ENCODE results near the gene GRK7.
"Not testable (repeated sequence)": the region's sequence is repeated elsewhere in the genome, so short reads cannot be mapped to it uniquely, and the experiment has no call there.

Gene GRK7

DNA sequence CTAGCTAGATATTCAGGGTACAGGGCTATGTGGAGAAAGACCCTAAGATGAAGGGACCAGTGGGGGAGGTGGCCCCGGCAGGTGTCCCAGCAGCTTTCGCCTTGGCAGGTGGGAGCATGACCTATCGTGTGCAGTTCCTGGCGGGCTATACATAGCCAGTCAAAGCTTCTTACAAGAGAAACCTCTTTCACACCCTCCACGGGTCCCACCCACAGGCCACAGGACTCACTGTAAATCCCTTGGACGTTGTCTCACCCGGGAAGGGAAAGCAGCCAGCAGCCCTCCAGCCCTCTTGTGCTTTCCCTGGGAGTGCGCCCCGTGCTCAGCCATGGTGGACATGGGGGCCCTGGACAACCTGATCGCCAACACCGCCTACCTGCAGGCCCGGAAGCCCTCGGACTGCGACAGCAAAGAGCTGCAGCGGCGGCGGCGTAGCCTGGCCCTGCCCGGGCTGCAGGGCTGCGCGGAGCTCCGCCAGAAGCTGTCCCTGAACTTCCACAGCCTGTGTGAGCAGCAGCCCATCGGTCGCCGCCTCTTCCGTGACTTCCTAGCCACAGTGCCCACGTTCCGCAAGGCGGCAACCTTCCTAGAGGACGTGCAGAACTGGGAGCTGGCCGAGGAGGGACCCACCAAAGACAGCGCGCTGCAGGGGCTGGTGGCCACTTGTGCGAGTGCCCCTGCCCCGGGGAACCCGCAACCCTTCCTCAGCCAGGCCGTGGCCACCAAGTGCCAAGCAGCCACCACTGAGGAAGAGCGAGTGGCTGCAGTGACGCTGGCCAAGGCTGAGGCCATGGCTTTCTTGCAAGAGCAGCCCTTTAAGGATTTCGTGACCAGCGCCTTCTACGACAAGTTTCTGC, 15.0 kb downstream of the GRK7 start:
- Histone ChIP-seq H2AFZ (ENCODE audit: low read length, unreplicated experiment) (no peak overlapping the region), H3K79me2 (ENCODE audit: control insufficient read depth, insufficient read depth, low read length, unreplicated experiment) (no peaks in the 10 kb centered on the region), H3K27ac (ENCODE audit: low read depth, low read length) (no peak overlapping the region), H3K27me3 (ENCODE audit: insufficient read depth, low read length) (no peaks in the 10 kb centered on the region), H3K36me3 (ENCODE audit: insufficient read depth, low read length) (no peaks in the 10 kb centered on the region), H3K4me3 (ENCODE audit: low read depth, low read length) (no peak overlapping the region), H3K4me1 (ENCODE audit: control insufficient read depth, insufficient read depth, low read length, unreplicated experiment) (no peaks in the 10 kb centered on the region)

DNA sequence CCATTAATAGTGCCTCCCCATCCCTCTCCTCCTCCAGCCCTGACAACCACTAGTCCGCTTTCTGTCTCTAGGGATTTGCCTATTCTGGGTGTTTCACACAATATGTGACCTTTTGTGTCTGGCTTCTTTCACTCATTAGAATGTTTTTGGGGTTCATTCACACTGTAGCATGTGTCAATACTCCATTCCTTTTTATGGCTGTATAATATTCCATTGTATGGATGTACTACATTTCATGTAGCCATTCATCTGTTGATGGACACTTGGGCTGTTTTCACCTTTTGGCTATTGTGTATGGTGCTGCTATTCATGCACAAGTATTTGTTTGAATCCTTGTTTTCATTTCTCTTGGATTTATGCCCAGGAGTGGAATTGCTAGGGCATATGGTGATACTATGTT, 16.5 kb downstream of the GRK7 start:
- Histone ChIP-seq H2AFZ (ENCODE audit: low read length, unreplicated experiment) (no peak overlapping the region), H3K27ac (ENCODE audit: low read depth, low read length) (no peak overlapping the region), H3K4me1 (ENCODE audit: control insufficient read depth, insufficient read depth, low read length, unreplicated experiment) (no peaks in the 10 kb centered on the region), H3K36me3 (ENCODE audit: insufficient read depth, low read length) (no peaks in the 10 kb centered on the region), H3K4me3 (ENCODE audit: low read depth, low read length) (no peak overlapping the region), H3K27me3 (ENCODE audit: insufficient read depth, low read length) (no peaks in the 10 kb centered on the region), H3K79me2 (ENCODE audit: control insufficient read depth, insufficient read depth, low read length, unreplicated experiment) (no peaks in the 10 kb centered on the region)

DNA sequence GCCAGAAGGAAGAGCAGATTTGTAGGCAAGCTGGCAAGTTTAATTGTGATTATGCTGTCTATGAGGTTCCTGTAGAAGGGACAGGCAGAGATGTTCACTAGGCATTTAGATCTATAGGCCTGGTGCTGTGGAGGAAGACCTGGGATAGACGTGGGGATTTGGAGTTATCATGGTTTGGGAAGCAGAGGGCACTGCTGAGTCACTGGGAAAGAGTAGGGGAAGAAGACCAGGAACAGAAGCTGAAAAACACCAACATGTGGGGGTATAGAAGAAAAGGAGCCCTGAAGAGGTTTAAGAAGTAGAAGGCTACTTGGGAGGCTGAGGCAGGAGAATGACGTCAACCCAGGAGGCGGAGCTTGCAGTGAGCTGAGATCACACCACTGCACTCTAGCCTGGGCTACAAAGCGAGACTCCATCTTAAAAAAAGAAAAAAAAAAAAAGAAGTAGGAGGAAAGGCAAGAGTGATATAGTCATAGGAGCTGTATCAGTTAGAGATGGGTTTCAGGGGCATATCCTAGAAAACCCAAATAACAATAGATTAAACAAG, 19.3 kb downstream of the GRK7 start:
- no peaks in the 10 kb centered on the region for H3K27me3 ChIP-seq (ENCODE audit: insufficient read depth, low read length)
- H3K79me2 ChIP-seq (ENCODE audit: control insufficient read depth, insufficient read depth, low read length, unreplicated experiment): no peaks in the 10 kb centered on the region
- no peaks in the 10 kb centered on the region for H3K4me1 ChIP-seq (ENCODE audit: control insufficient read depth, insufficient read depth, low read length, unreplicated experiment)
- H3K36me3 ChIP-seq (ENCODE audit: insufficient read depth, low read length): no peaks in the 10 kb centered on the region
- no peak overlapping the region for H2AFZ ChIP-seq (ENCODE audit: low read length, unreplicated experiment)
- no peak overlapping the region for H3K4me3 ChIP-seq (ENCODE audit: low read depth, low read length)
- no peak overlapping the region for H3K27ac ChIP-seq (ENCODE audit: low read depth, low read length)

DNA sequence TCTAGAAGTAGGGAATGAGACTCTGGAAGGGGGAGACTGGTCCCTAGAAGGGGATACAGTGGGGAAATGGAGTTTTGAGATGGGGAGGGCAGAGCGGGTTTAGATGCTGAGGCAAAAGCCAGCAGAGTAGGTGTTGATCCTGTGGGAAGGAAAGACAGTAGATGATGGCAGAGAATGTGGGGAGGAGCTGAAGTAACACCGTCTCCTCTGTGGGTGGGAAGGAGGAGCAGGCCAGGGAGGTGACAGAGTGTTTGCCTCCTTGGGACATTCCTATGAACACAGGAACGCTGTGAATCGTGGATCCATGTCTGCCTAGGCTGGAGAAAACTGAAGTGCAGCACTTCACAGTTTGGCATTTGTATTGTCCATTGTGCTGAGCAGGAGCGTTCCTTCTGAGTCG, 20.4 kb downstream of the GRK7 start:
- no peak overlapping the region for H3K27ac ChIP-seq (ENCODE audit: low read depth, low read length)
- no peaks in the 10 kb centered on the region for H3K36me3 ChIP-seq (ENCODE audit: insufficient read depth, low read length)
- no peaks in the 10 kb centered on the region for H3K79me2 ChIP-seq (ENCODE audit: control insufficient read depth, insufficient read depth, low read length, unreplicated experiment)
- H2AFZ ChIP-seq (ENCODE audit: low read length, unreplicated experiment): no peak overlapping the region
- H3K4me3 ChIP-seq (ENCODE audit: low read depth, low read length): no peak overlapping the region
- no peaks in the 10 kb centered on the region for H3K4me1 ChIP-seq (ENCODE audit: control insufficient read depth, insufficient read depth, low read length, unreplicated experiment)
- H3K27me3 ChIP-seq (ENCODE audit: insufficient read depth, low read length): no peaks in the 10 kb centered on the region

DNA sequence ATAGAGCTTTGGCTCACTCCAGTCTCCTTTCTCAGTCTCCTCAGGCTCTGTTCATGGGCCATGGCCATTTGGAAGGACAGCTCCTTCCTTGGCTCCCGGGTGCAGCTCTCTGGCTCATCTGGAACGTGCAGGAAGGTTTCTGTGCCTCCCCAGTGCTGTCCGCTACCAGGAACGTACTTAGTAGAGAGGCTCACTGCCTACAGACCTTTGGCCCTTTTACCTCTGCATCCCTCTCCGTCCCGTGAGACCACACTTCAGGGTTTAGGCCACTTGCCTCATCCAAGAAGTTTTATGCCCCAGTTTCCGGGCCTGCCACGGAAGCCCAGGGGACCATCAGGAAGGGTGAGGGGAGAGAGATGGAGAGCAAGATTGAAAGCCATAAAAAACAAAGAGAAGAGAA, 20.9 kb downstream of the GRK7 start:
- H2AFZ ChIP-seq (ENCODE audit: low read length, unreplicated experiment): no peak overlapping the region
- H3K36me3 ChIP-seq (ENCODE audit: insufficient read depth, low read length): no peaks in the 10 kb centered on the region

DNA sequence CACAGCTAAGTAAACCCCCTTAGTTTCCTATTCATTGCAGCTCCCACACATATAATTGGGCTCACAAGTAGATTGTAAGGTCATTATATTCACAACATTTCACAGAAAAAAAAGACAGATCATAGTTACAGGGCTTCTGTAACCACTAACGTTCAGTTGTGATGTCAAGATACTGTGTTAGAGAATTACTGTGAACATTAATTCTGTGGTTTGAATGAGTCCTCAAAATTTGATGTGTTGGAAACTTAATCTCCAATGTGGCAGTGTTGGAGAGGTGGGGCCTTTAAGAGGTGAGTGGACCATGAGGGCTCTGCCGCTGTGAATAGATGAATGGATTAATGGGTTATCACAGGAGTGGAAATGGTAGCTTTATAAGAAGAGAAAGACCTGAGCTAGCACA, 21.3 kb downstream of the GRK7 start:
- Histone ChIP-seq H3K4me1 (ENCODE audit: control insufficient read depth, insufficient read depth, low read length, unreplicated experiment) (no peaks in the 10 kb centered on the region), H3K79me2 (ENCODE audit: control insufficient read depth, insufficient read depth, low read length, unreplicated experiment) (no peaks in the 10 kb centered on the region), H3K27ac (ENCODE audit: low read depth, low read length) (no peak overlapping the region), H2AFZ (ENCODE audit: low read length, unreplicated experiment) (no peak overlapping the region), H3K27me3 (ENCODE audit: insufficient read depth, low read length) (no peaks in the 10 kb centered on the region), H3K36me3 (ENCODE audit: insufficient read depth, low read length) (no peaks in the 10 kb centered on the region), H3K4me3 (ENCODE audit: low read depth, low read length) (no peak overlapping the region)

More for the DNA sequence above, 20.9 kb downstream of the GRK7 start:
- Histone ChIP-seq H3K27me3 (ENCODE audit: insufficient read depth, low read length) (no peaks in the 10 kb centered on the region), H3K79me2 (ENCODE audit: control insufficient read depth, insufficient read depth, low read length, unreplicated experiment) (no peaks in the 10 kb centered on the region), H3K4me3 (ENCODE audit: low read depth, low read length) (no peak overlapping the region), H3K4me1 (ENCODE audit: control insufficient read depth, insufficient read depth, low read length, unreplicated experiment) (no peaks in the 10 kb centered on the region), H3K27ac (ENCODE audit: low read depth, low read length) (no peak overlapping the region)

DNA sequence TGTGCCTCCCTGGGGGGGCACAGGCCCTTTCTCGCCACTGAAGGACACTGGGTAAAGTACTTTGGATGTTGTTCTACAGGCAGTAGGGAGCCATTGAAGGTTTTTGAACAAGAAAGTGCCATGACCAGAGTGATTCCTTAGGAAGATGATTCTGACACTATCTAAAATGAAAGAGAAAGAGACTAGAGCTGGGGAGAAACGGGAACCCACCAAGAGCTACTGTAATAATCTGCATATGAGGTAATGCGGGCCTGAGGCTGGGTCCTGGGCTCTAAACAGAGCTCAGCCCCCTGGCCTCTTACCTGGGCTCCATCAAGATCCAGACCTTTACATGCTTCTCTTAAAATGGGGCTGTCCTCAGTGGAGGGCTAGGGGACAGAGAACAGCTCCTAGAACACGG, 24.9 kb downstream of the GRK7 start:
- Histone ChIP-seq H3K4me1 (ENCODE audit: control insufficient read depth, insufficient read depth, low read length, unreplicated experiment) (no peaks in the 10 kb centered on the region), H3K27me3 (ENCODE audit: insufficient read depth, low read length) (no peaks in the 10 kb centered on the region), H3K4me3 (ENCODE audit: low read depth, low read length) (no peak overlapping the region), H3K79me2 (ENCODE audit: control insufficient read depth, insufficient read depth, low read length, unreplicated experiment) (no peaks in the 10 kb centered on the region), H3K36me3 (ENCODE audit: insufficient read depth, low read length) (no peaks in the 10 kb centered on the region), H3K27ac (ENCODE audit: low read depth, low read length) (no peak overlapping the region), H2AFZ (ENCODE audit: low read length, unreplicated experiment) (no peak overlapping the region)

DNA sequence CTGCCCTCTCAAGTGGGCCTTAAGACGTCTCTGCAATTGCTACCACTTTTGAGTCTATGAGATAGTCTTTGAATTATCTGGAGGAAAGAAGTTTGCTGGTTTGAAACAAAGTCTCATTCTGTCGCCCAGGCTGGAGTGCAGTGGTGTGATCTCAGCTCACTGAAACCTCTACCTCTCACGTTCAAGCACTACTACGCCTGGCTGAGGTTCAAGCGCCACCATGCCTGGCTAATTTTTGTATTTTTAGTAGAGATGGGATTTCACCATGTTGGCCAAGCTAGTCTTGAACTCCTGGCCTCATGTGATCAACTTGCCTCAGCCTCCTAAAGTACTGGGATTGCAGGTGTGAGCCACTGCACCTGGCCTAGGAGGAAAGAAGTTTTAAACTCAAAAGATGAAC, 25.5 kb downstream of the GRK7 start:
- not testable (repeated sequence) for H2AFZ ChIP-seq (ENCODE audit: low read length, unreplicated experiment); H3K27ac ChIP-seq (ENCODE audit: low read depth, low read length); H3K36me3 ChIP-seq (ENCODE audit: insufficient read depth, low read length); H3K4me1 ChIP-seq (ENCODE audit: control insufficient read depth, insufficient read depth, low read length, unreplicated experiment); H3K4me3 ChIP-seq (ENCODE audit: low read depth, low read length); H3K79me2 ChIP-seq (ENCODE audit: control insufficient read depth, insufficient read depth, low read length, unreplicated experiment); H3K27me3 ChIP-seq (ENCODE audit: insufficient read depth, low read length)

DNA sequence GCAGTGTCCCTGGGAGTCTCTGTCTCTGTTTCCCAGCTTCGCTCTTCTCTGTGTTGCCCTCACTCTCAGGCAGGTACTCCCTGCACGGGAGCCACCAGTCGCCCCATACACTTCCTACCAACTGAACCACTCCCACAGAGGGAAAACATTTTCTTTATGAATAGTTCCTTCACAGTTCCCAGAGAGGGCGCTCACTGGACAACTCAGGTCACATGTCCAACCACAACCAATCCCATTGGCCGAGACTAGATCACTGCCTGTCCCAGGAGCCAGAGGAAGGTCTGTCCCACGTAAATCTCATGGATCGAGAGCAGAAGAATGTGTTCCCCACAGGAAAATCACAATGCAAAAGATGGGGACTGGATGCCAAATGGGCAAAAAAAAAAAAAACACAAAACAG, 26.1 kb downstream of the GRK7 start:
- H3K27me3 ChIP-seq (ENCODE audit: insufficient read depth, low read length): no peaks in the 10 kb centered on the region
- no peak overlapping the region for H2AFZ ChIP-seq (ENCODE audit: low read length, unreplicated experiment)
- H3K4me1 ChIP-seq (ENCODE audit: control insufficient read depth, insufficient read depth, low read length, unreplicated experiment): no peaks in the 10 kb centered on the region
- no peaks in the 10 kb centered on the region for H3K79me2 ChIP-seq (ENCODE audit: control insufficient read depth, insufficient read depth, low read length, unreplicated experiment)
- no peaks in the 10 kb centered on the region for H3K36me3 ChIP-seq (ENCODE audit: insufficient read depth, low read length)
- H3K4me3 ChIP-seq (ENCODE audit: low read depth, low read length): no peak overlapping the region
- no peak overlapping the region for H3K27ac ChIP-seq (ENCODE audit: low read depth, low read length)

DNA sequence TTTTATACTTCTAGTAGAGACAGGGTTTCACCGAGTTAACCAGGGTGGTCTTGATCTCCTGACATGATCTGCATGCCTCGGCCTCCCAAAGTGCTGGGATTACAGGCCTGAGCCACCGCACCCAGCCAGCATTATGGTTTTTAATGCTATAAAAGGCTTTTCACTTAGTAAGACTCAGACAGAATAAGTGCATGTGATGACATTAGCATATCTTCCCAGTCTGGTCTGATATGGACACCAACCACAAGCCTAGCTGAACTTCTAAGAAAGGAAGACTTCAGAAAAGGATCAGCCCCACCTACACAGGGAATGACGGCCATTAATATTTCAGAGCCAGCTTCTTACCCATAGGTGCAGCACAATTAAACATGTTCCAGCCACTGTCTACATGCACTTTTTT, 27.0 kb downstream of the GRK7 start:
- H3K27ac ChIP-seq (ENCODE audit: low read depth, low read length): no peak overlapping the region
- no peaks in the 10 kb centered on the region for H3K79me2 ChIP-seq (ENCODE audit: control insufficient read depth, insufficient read depth, low read length, unreplicated experiment)
- H3K4me1 ChIP-seq (ENCODE audit: control insufficient read depth, insufficient read depth, low read length, unreplicated experiment): no peaks in the 10 kb centered on the region
- no peak overlapping the region for H3K4me3 ChIP-seq (ENCODE audit: low read depth, low read length)
- H3K27me3 ChIP-seq (ENCODE audit: insufficient read depth, low read length): no peaks in the 10 kb centered on the region
- no peak overlapping the region for H2AFZ ChIP-seq (ENCODE audit: low read length, unreplicated experiment)
- no peaks in the 10 kb centered on the region for H3K36me3 ChIP-seq (ENCODE audit: insufficient read depth, low read length)

DNA sequence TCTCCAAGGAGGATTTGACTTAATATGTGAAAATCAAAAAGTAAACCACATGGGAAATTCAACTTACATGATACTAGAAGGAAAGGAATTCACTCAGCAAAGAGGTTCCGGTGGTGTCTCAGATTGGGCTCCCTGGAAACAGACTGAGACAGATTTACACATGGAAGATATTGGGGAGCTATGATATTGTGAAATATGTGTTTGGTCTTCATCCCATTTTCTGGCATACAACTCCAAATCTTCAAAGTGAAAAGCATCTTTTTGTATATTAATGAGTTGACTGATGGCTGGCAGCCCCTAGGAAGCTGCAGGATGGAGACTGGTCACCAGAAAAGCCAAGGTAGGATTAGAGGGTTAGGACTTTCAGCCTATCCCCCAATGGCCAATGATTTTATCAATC, 29.3 kb downstream of the GRK7 start:
- Histone ChIP-seq H2AFZ (ENCODE audit: low read length, unreplicated experiment) (no peak overlapping the region), H3K27me3 (ENCODE audit: insufficient read depth, low read length) (no peaks in the 10 kb centered on the region), H3K27ac (ENCODE audit: low read depth, low read length) (no peak overlapping the region), H3K79me2 (ENCODE audit: control insufficient read depth, insufficient read depth, low read length, unreplicated experiment) (no peaks in the 10 kb centered on the region), H3K4me1 (ENCODE audit: control insufficient read depth, insufficient read depth, low read length, unreplicated experiment) (no peaks in the 10 kb centered on the region), H3K4me3 (ENCODE audit: low read depth, low read length) (no peak overlapping the region), H3K36me3 (ENCODE audit: insufficient read depth, low read length) (no peaks in the 10 kb centered on the region)

Data from ACC112 (cell line).